A549 (cell line): ENCODE results near the gene VAPB. TPM values are rescaled to one million over a fixed set of nuclear protein-coding genes. Genes with fewer than 3 reads are reported as not detected.
A peak's percentile ranks its signal among the peaks of the same experiment; 100 is the strongest.

Source experiments
- ATAC-seq, 2 experiments: fragments of 200-7000 bp in 1 of 2; fragments of >200 bp in 1 of 2; cut with Nextera tagmentation in 1 of 2; cut with Tn5 transposase in 1 of 2; 3 replicates each; pipeline versions ENCODE4 v1.8.0 to v1.9.1; 2018 to 2020; ENCODE audit warnings: mild to moderate bottlenecking in 1 of 2, moderate library complexity in 1 of 2
- CTCF ChIA-PET: fragments of 300-600 bp; sonication (Branson Sonifier 250); formaldehyde crosslinking; extraction: SDS; loops from one replicate; lab custom pipeline; 2021; ENCODE audit warnings: antibody characterized with exemption, inconsistent platforms; lab: Yijun Ruan, JAX
- POLR2A ChIA-PET: fragments of 350-600 bp; formaldehyde crosslinking; extraction: SDS; loops from one replicate; lab custom pipeline; 2021; ENCODE audit warnings: antibody characterized with exemption, inconsistent platforms; lab: Yijun Ruan, JAX
- DNase-seq, 2 experiments: peaks; one replicate each; pipeline versions ENCODE4 v3.0.0 to v3.0.0-alpha.2; 2011 to 2016; ENCODE audit warnings: low read depth in 1 of 2, low spot score in 1 of 2
- FAIRE-seq: peaks from 2 replicates; lab custom pipeline; 2011; peaks lifted over from hg19 to GRCh38; lab: Jason Lieb, UNC
- H3K27ac ChIP-seq, 2 experiments: fragments of >200 bp; sonication (Bioruptor Twin); formaldehyde crosslinking; 3 replicates each; pipeline ENCODE4 v1.5.1; 2016 to 2017
- H3K4me1 ChIP-seq: fragments of >200 bp; sonication (Bioruptor Twin); formaldehyde crosslinking; 3 replicates; pipeline ENCODE4 v1.6.1; 2016
- H3K4me2 ChIP-seq: fragments of >200 bp; sonication (Bioruptor Twin); formaldehyde crosslinking; 3 replicates; pipeline ENCODE4 v1.6.1; 2016
- H3K4me3 ChIP-seq: fragments of >200 bp; sonication (Bioruptor Twin); formaldehyde crosslinking; 3 replicates; pipeline ENCODE4 v1.5.1; 2016
- H3K9me3 ChIP-seq: fragments of >200 bp; sonication (Bioruptor Twin); formaldehyde crosslinking; 3 replicates; pipeline ENCODE4 v1.6.1; 2016
- BHLHE40 ChIP-seq: IDR thresholded peaks from 2 replicates; pipeline ENCODE4 v1.6.1; 2012; ENCODE audit warnings: low read depth, low read length, inconsistent platforms
- CBX2 ChIP-seq: fragments of 200-600 bp; sonication (generic); IDR thresholded peaks from 2 replicates; pipeline ENCODE4 v1.6.1; 2016; ENCODE audit warnings: low read depth, mild to moderate bottlenecking, borderline replicate concordance
- CEBPB ChIP-seq, 2 experiments: fragments of >200 bp in 1 of 2; sonication (Bioruptor Twin) in 1 of 2; formaldehyde crosslinking in 1 of 2; IDR thresholded peaks; 2 replicates each; pipeline ENCODE4 v1.6.1; 2012 to 2016
- CHD2 ChIP-seq: fragments of 150-350 bp; IDR thresholded peaks from 2 replicates; pipeline ENCODE4 v1.6.1; 2014; ENCODE audit warnings: low read length; ENCODE audit not compliant: partially characterized antibody
- CTCF ChIP-seq: fragments of >200 bp; sonication (Bioruptor Twin); formaldehyde crosslinking; IDR thresholded peaks from 3 replicates; pipeline ENCODE4 v1.5.1; 2016
- E2F6 ChIP-seq: IDR thresholded peaks from 2 replicates; pipeline ENCODE4 v1.6.1; 2012; ENCODE audit warnings: low read depth, borderline replicate concordance
- EHF ChIP-seq: fragments of 250-450 bp; sonication (Bioruptor Pico); IDR thresholded peaks from 2 replicates; pipeline ENCODE4 v1.5.0; 2020; ENCODE audit warnings: mild to moderate bottlenecking
- EHMT2 ChIP-seq: fragments of 200-600 bp; sonication (generic); IDR thresholded peaks from 2 replicates; pipeline ENCODE4 v1.6.1; 2016; ENCODE audit warnings: antibody characterized with exemption, low read depth, mild to moderate bottlenecking, moderate library complexity
- ELK1 ChIP-seq: fragments of 150-350 bp; IDR thresholded peaks from 2 replicates; pipeline ENCODE4 v1.6.1; 2014; ENCODE audit warnings: low read depth, mild to moderate bottlenecking, low read length
- EP300 ChIP-seq, 2 experiments: fragments of >200 bp; sonication (Bioruptor Twin); formaldehyde crosslinking; IDR thresholded peaks; 2 replicates in 1 of 2; 3 replicates in 1 of 2; pipeline ENCODE4 v1.6.1; 2016 to 2017
- ESRRA ChIP-seq: fragments of 150-350 bp; IDR thresholded peaks from 2 replicates; pipeline ENCODE4 v1.6.1; 2014; ENCODE audit warnings: mild to moderate bottlenecking, low read length, borderline replicate concordance
- FOSB ChIP-seq: fragments of 250-450 bp; sonication (Bioruptor Pico); IDR thresholded peaks from 2 replicates; pipeline ENCODE4 v1.5.0; 2020; ENCODE audit warnings: mild to moderate bottlenecking, moderate library complexity
- HEYL ChIP-seq: fragments of 250-450 bp; sonication (Bioruptor Pico); IDR thresholded peaks from 2 replicates; pipeline ENCODE4 v1.8.0; 2021; ENCODE audit warnings: mild to moderate bottlenecking, moderate library complexity
- HOXB13 ChIP-seq: fragments of 250-450 bp; sonication (Bioruptor Pico); IDR thresholded peaks from 2 replicates; pipeline ENCODE4 v1.5.0; 2020; ENCODE audit warnings: low read depth, mild to moderate bottlenecking, moderate library complexity
- JUN ChIP-seq, 2 experiments: fragments of >200 bp; sonication (Bioruptor Twin); formaldehyde crosslinking; IDR thresholded peaks; 2 replicates in 1 of 2; 3 replicates in 1 of 2; pipeline ENCODE4 v1.6.1; 2016 to 2017
- JUNB ChIP-seq: fragments of >200 bp; sonication (Bioruptor Twin); formaldehyde crosslinking; IDR thresholded peaks from 2 replicates; pipeline ENCODE4 v1.6.1; 2016
- KDM1A ChIP-seq: fragments of 200-600 bp; sonication (generic); IDR thresholded peaks from 2 replicates; pipeline ENCODE4 v1.6.1; 2016; ENCODE audit warnings: low read depth, mild to moderate bottlenecking
- KDM5A ChIP-seq: fragments of 200-600 bp; sonication (generic); IDR thresholded peaks from 2 replicates; pipeline ENCODE4 v1.6.1; 2016; ENCODE audit warnings: antibody characterized with exemption, mild to moderate bottlenecking
- PHF8 ChIP-seq: fragments of 200-600 bp; sonication (generic); IDR thresholded peaks from 2 replicates; pipeline ENCODE4 v1.6.1; 2016; ENCODE audit warnings: low read depth, mild to moderate bottlenecking, antibody characterized with exemption, moderate library complexity, borderline replicate concordance
- POLR2A ChIP-seq: IDR thresholded peaks from 2 replicates; pipeline ENCODE4 v1.6.1; 2012; ENCODE audit warnings: mild to moderate bottlenecking, low read length
- RCOR1 ChIP-seq: fragments of 150-350 bp; IDR thresholded peaks from 2 replicates; pipeline ENCODE4 v1.6.1; 2014; ENCODE audit warnings: antibody characterized with exemption, low read length, low read depth
- RFX5 ChIP-seq: fragments of 450-650 bp; IDR thresholded peaks from 2 replicates; pipeline ENCODE4 v1.7.1; 2014; ENCODE audit warnings: antibody characterized with exemption, mild to moderate bottlenecking, moderate library complexity
- RNF2 ChIP-seq: fragments of 200-600 bp; sonication (generic); IDR thresholded peaks from 2 replicates; pipeline ENCODE4 v1.6.1; 2016; ENCODE audit warnings: low read depth, mild to moderate bottlenecking, antibody characterized with exemption, moderate library complexity, borderline replicate concordance
- SMC3 ChIP-seq: fragments of >200 bp; sonication (Bioruptor Twin); formaldehyde crosslinking; IDR thresholded peaks from 3 replicates; pipeline ENCODE4 v1.6.1; 2018; ENCODE audit warnings: inconsistent platforms
- TFCP2L1 ChIP-seq: fragments of 250-450 bp; sonication (Bioruptor Pico); IDR thresholded peaks from 2 replicates; pipeline ENCODE4 v1.5.0; 2021; ENCODE audit warnings: mild to moderate bottlenecking
- TP53 ChIP-seq: fragments of 250-450 bp; sonication (Bioruptor Pico); IDR thresholded peaks from 2 replicates; pipeline ENCODE4 v1.5.0; 2021; ENCODE audit warnings: mild to moderate bottlenecking, moderate library complexity
- USF2 ChIP-seq: fragments of 450-650 bp; IDR thresholded peaks from 2 replicates; pipeline ENCODE4 v1.6.1; 2014; ENCODE audit warnings: antibody characterized with exemption
- ZSCAN20 ChIP-seq: fragments of 250-450 bp; sonication (Bioruptor Pico); IDR thresholded peaks from 2 replicates; pipeline ENCODE4 v1.8.0; 2022; ENCODE audit warnings: mild to moderate bottlenecking, moderate library complexity
- WGBS: methylation state at CpG from one replicate; pipeline ENCODE4 v1.1.6; 2017; ENCODE audit errors: missing lambda C conversion rate; 5-methylcytosine and 5-hydroxymethylcytosine counted together
- polyA plus RNA-seq, 4 experiments: library from polyadenylated mRNA; depleted of rRNA in 3 of 4; stranded (reverse); fragments of >200 nt; fragmentation: RNase III in 1 of 4; extraction: RNeasy Plus Mini Kit Qiagen cat#74134 plus additional on column Dnase treatment in 1 of 4; gene quantifications; 2 replicates in 3 of 4; 3 replicates in 1 of 4; pipeline ENCODE4 v1.2.3, GENCODE V29; 2011 to 2017

The VAPB gene
- polyA plus RNA-seq, 2 of the 4 experiments (the other 2 are of a cell fraction), result 43.8 to 44.0 TPM

- ATAC-seq, result no peak
- H3K4me3 ChIP-seq, result no peak overlapping the region
- no peak overlapping the region for H3K27ac ChIP-seq
- H3K4me2 ChIP-seq, result no peak overlapping the region
- H3K4me1 ChIP-seq, result peaks cover 8% of the 10 kb centered on the region
- ChIA-PET CTCF (interaction anchor here (0.6 to 0.9 kb wide), 3 partner anchors 33 to 1538 kb away, joined by 3 to 6 read pairs (median 3); no protein-coding TSS in a partner anchor), POLR2A (no interaction called here)
- no peak for DNase-seq
- 92% methylated on average over 2 of the region's 2 CpGs for WGBS
- TF ChIP-seq CHD2, result no peak
- no peak for TF ChIP-seq RCOR1
- no peak for TF ChIP-seq JUNB
- TF ChIP-seq PHF8, result no peak
- TF ChIP-seq HOXB13 (CRISPR knock-in tag), result no peak
- TF ChIP-seq EHF (CRISPR knock-in tag), result no peak
- TF ChIP-seq ESRRA, result no peak
- TF ChIP-seq POLR2A, result no peak
- no peak for TF ChIP-seq EHMT2
- TF ChIP-seq FOSB (CRISPR knock-in tag), result no peak
- TF ChIP-seq KDM5A, result no peak
- no peak for TF ChIP-seq BHLHE40
- TF ChIP-seq RNF2, result no peak
- TF ChIP-seq JUN (IDR thresholded peaks at IDR 0.05), result no peak
- TF ChIP-seq CBX2, result no peak
- no peak for TF ChIP-seq CTCF
- FAIRE-seq, result no peak
- H3K9me3 ChIP-seq, result no peaks in the 10 kb centered on the region
Observed at GRCh38 chr20:58428364-58428763, 39.3 kb downstream of the VAPB start.

GRCh38 chr20:58429303-58429702 is 40.3 kb downstream of the VAPB start:
- Histone ChIP-seq H3K4me2 (no peak overlapping the region), H3K4me3 (no peak overlapping the region), H3K4me1 (peaks cover 12% of the 10 kb centered on the region), H3K27ac (no peak overlapping the region), H3K9me3 (no peaks in the 10 kb centered on the region)
- DNase-seq, result no peak
- POLR2A ChIA-PET, result no interaction called here
- peak in 1 of 2 experiments; percentile 39; a peak in 1 of 6 replicates for ATAC-seq
- FAIRE-seq, result no peak
- WGBS, result 93% methylated on average over 7 of the region's 7 CpGs
- CTCF ChIA-PET, result interaction anchor here (0.8 kb wide), 2 partner anchors 18 to 1538 kb away, joined by 3 to 4 read pairs; no protein-coding TSS in a partner anchor
- TF ChIP-seq RFX5 (no peak), USF2 (no peak), PHF8 (no peak), ELK1 (no peak), KDM1A (no peak), EP300 (IDR thresholded peaks at IDR 0.05) (no peak), RCOR1 (no peak), ZSCAN20 (no peak), CEBPB (IDR thresholded peaks at IDR 0.05) (no peak), E2F6 (no peak), ESRRA (no peak), TP53 (CRISPR knock-in tag) (no peak), HEYL (CRISPR knock-in tag) (no peak), SMC3 (no peak), JUN (IDR thresholded peaks at IDR 0.05) (no peak), TFCP2L1 (CRISPR knock-in tag) (no peak)
